Right atrium auricular region (tissue), 2 donors: ENCODE results near the gene PAIP2. TPM values are rescaled to one million over a fixed set of nuclear protein-coding genes. Genes with fewer than 3 reads are reported as not detected.

ENCODE experiments used
- DNase-seq: peaks from one replicate; pipeline ENCODE4 v3.0.0-alpha.2; 2019; ENCODE audit warnings: low spot score
- H3K27ac ChIP-seq, 2 donors: fragments of 200-600 bp; sonication (generic); 1 replicate in 1 of 2; 2 replicates in 1 of 2; pipeline ENCODE4 v1.5.1; 2016 to 2019
- H3K27me3 ChIP-seq, 2 donors: fragments of 200-600 bp; sonication (generic); one replicate each; pipeline versions ENCODE4 v1.5.1 to v1.6.0; 2017 to 2019
- H3K36me3 ChIP-seq: fragments of 200-600 bp; sonication (generic); one replicate; pipeline ENCODE4 v1.5.1; 2016
- H3K4me1 ChIP-seq, 2 donors: fragments of 200-600 bp; sonication (generic); one replicate each; pipeline versions ENCODE4 v1.5.1 to v1.6.0; 2017 to 2019
- H3K4me3 ChIP-seq, 2 donors: fragments of 200-600 bp; sonication (generic); 1 replicate in 1 of 2; 2 replicates in 1 of 2; pipeline ENCODE4 v1.5.1; 2017 to 2019; ENCODE audit warnings: mild to moderate bottlenecking in 1 of 2, moderate library complexity in 1 of 2
- H3K9me3 ChIP-seq, 2 donors: fragments of 200-600 bp; sonication (generic); one replicate each; pipeline ENCODE4 v1.5.1; 2019
- total RNA-seq, 2 donors: library from RNA; depleted of rRNA; stranded (reverse); fragments of >200 nt; gene quantifications; one replicate each; pipeline ENCODE4 v1.1.0, GENCODE V29; 2016
- TF ChIP-seq, protein P1 (sequence below), 2 donors: fragments of 200-600 bp; sonication (generic); IDR thresholded peaks; one replicate each; pipeline ENCODE4 v1.5.1; 2019; ENCODE audit warnings: antibody characterized with exemption in 2 of 2

Gene PAIP2
- total RNA-seq, 2 donors from 2014 or later, result 97.6 to 156 TPM

DNA sequence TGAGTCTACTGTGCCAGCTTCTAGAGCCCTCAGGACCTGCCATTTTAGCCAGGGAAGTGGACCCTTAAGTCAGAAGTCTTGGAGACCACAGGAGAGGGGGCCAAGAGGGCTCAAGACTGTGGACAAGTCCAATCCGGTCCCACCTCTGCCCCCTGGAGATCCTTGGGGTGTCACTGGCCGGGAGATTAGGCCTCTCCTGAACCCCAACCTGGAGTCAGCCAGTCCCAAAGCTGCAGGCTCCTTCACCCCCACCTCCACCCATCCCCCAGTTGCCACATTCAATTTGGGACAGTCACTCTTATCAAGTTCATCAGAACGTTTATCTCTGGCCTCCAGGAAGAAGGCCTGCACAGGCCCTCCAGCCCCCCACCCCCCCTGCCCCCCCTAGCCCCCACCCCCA, 41.2 kb downstream of the PAIP2 start:
- Histone ChIP-seq H3K36me3 (no peaks in the 10 kb centered on the region), H3K27ac (no peak overlapping the region), H3K4me3 (no peak overlapping the region), H3K4me1 (peaks cover 0 to 18% of the 10 kb centered on the region in 2 donors), H3K9me3 (no peaks in the 10 kb centered on the region), H3K27me3 (no peaks in the 10 kb centered on the region)
- DNase-seq, result no peak
- TF ChIP-seq, protein P1, sequence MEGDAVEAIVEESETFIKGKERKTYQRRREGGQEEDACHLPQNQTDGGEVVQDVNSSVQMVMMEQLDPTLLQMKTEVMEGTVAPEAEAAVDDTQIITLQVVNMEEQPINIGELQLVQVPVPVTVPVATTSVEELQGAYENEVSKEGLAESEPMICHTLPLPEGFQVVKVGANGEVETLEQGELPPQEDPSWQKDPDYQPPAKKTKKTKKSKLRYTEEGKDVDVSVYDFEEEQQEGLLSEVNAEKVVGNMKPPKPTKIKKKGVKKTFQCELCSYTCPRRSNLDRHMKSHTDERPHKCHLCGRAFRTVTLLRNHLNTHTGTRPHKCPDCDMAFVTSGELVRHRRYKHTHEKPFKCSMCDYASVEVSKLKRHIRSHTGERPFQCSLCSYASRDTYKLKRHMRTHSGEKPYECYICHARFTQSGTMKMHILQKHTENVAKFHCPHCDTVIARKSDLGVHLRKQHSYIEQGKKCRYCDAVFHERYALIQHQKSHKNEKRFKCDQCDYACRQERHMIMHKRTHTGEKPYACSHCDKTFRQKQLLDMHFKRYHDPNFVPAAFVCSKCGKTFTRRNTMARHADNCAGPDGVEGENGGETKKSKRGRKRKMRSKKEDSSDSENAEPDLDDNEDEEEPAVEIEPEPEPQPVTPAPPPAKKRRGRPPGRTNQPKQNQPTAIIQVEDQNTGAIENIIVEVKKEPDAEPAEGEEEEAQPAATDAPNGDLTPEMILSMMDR (IDR thresholded peaks at IDR 0.05), result no peak

DNA sequence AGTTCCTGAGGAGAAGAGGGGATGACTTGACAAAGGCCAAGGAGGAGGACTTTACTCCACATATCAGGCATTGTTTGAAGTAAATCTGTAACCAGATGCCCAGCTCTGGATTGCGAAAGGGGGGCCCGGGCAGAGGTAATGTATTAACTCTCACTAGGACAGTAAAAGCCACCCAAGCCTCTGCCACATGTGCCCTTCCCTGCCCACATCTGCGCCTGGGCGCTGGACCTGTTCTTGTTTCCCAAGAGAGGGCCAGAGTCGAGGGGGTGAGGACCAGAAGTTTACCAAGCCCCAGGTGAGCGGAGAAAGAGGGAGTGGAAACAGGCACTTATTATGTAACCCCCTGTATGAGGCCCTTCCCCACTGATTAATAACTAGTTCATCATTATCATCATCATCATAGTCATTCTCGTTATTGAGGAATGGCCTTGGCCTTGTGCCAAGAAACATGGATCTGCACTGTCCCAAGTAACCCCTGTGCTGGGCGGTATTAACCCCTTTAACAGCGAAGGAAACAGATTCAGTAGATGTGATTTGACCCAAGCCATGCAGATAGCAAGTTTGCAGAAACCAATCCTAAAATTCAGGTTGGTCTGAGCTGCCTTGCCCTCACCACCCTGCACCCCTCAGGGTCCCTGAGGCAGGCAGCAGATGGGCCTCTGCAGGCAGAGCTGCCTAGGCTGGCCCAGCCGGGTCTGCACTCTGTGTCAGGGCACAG, 41.8 kb downstream of the PAIP2 start, which contains the start of gene SLC23A1:
TSS of gene SLC23A1 (minus strand) at position 23 of the 718 bp plus-strand sequence. CDS start 44 bp downstream, outside the sequence.
- Histone ChIP-seq H3K4me1 (peaks cover 0 to 25% of the 10 kb centered on the region in 2 donors), H3K27me3 (no peaks in the 10 kb centered on the region), H3K27ac (no peak within 1 kb of the TSS), H3K36me3 (no peaks in the 10 kb centered on the region), H3K9me3 (no peaks in the 10 kb centered on the region), H3K4me3 (no peak within 1 kb of the TSS)
- DNase-seq, result no peak
- TF ChIP-seq, protein P1 (IDR thresholded peaks at IDR 0.05), result no peak

DNA sequence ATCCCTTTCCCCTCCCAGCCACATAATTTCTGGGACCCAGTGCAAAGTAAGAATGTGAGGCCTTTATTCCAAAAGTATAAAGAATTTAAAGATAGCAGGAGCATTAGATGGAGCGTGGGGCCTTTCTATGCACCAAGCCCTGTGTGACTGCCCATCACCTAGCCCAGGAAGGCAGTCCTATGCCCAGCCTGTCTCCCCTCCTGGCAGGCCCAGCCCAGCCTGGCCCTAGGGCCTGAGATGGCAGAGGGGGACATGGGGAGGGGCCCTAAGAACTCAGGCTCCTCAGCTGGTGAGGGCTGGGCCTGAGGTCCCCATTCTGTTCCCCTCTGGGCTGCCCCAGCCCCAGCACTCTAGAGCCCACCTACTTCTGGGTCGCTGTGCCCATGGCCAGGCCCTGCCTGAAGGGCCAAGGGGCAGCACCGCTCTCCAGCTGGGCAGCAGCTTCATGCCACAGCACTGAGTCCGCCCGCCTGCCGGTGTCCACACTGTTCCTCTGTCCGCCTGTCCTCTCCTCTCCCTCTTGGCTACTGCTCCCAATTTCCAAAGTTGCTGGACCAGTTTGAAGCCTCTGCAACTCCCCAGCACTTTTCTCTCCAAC, 42.4 kb downstream of the PAIP2 start:
- no peak for DNase-seq
- H3K27ac ChIP-seq, result no peak overlapping the region
- H3K36me3 ChIP-seq, result no peaks in the 10 kb centered on the region
- TF ChIP-seq, protein P1 (IDR thresholded peaks at IDR 0.05), result no peak
- peaks cover 0 to 29% of the 10 kb centered on the region in 2 donors for H3K4me1 ChIP-seq
- no peak overlapping the region for H3K4me3 ChIP-seq
- H3K27me3 ChIP-seq, result no peaks in the 10 kb centered on the region
- no peaks in the 10 kb centered on the region for H3K9me3 ChIP-seq

DNA sequence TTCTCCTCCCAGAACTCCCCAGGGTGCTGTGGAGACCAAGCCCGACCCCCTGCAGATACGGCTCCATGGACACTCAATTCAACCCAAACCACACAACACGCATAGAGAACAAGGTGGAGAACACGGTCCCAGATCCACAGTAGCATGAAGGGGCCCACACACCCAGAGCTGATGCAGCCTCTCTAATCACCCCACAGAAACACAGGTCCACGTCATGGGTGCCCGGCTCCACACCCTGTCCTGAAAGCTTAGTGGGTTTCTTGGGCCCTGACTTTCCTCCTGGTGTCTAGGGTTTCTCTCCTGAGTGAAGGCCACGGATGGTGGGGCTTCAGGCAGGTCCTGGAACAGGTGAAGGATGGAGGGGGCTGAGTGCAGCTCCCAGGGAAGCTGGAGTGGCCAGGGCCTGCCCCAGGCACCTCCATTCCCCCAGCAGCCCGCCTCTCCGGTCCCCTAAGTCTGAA, 43.0 kb downstream of the PAIP2 start:
- Histone ChIP-seq H3K4me3 (peak overlapping the region in 1 of 2 donors; percentile 41), H3K27ac (peak overlapping the region; percentile 3 to 55), H3K27me3 (no peaks in the 10 kb centered on the region), H3K4me1 (peaks cover 0 to 34% of the 10 kb centered on the region in 2 donors), H3K9me3 (no peaks in the 10 kb centered on the region), H3K36me3 (no peaks in the 10 kb centered on the region)
- no peak for DNase-seq
- TF ChIP-seq, protein P1 (IDR thresholded peaks at IDR 0.05), result no peak

DNA sequence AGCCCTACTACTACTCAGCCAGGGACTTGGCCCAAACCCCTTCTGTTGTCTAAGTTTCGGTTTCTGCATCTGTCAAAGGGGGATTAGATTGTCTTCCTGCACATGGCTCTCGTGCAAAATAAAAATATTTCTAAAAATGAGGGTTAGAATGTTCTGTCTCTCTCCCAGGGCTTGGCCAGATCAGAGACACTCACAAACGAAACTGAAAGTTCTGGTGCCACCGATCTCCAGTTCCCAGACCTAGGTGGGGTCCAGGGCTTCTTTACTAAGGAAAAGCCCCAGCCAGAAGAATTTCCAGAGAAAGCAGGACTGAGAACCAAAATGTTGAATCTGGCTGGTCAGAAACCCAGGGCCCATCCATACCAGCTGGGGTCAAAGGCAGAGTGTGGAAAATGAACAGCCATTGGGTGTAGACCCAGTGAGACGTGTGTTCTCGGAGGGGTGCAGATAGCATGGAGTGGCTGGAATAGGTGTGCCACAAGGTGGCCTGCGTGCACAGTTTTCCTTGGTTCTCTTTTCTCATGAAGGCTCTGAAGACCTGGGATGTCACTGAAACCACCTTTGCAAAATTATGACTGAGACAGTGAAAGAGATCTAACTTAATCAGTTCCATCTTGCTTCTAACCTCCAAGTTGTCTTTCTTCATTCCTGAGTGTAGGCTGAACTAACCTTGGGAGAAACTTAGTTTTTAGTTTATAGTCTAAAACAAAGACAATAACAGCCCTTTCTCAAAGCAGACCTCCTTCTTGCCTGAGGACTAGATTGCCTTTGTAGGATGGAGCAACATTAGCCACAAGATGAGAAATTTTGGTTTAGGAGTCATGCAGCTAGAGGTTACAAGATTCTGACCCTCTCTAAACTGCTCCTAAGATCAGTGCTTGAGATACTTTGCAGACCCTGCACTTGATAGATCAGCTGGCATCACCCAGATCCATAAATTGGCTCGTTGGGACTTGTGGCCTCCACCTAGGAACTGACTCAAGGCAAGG, 43.7 kb downstream of the PAIP2 start:
- H3K4me1 ChIP-seq, result peaks cover 0 to 41% of the 10 kb centered on the region in 2 donors
- H3K4me3 ChIP-seq, result peak overlapping the region in 1 of 2 donors; percentile 41
- no peaks in the 10 kb centered on the region for H3K36me3 ChIP-seq
- no peaks in the 10 kb centered on the region for H3K27me3 ChIP-seq
- H3K27ac ChIP-seq, result peak overlapping the region; percentile 3 to 55
- TF ChIP-seq, protein P1 (IDR thresholded peaks at IDR 0.05), result peak in 1 of 2 donors; percentile 53
- DNase-seq, result no peak
- no peaks in the 10 kb centered on the region for H3K9me3 ChIP-seq
